Prostate gland (tissue), 2 donors: ENCODE measurements around the gene STYK1.

Experiments used
- POLR2AphosphoS5 ChIP-seq: sonication (generic); formaldehyde crosslinking; IDR thresholded peaks from one replicate; pipeline ENCODE4 v1.6.1; 2017; ENCODE audit warnings: antibody characterized with exemption
- TF ChIP-seq, protein P1 (sequence below), 4 experiments: fragments of 200-600 bp in 2 of 4; fragments of 450-650 bp in 2 of 4; sonication (generic) in 2 of 4; IDR thresholded peaks; 1 replicate in 3 of 4; 2 replicates in 1 of 4; pipeline ENCODE4 v1.5.1; 2016 to 2019; ENCODE audit warnings: antibody characterized with exemption in 4 of 4, mild to moderate bottlenecking in 2 of 4, moderate library complexity in 2 of 4

DNA sequence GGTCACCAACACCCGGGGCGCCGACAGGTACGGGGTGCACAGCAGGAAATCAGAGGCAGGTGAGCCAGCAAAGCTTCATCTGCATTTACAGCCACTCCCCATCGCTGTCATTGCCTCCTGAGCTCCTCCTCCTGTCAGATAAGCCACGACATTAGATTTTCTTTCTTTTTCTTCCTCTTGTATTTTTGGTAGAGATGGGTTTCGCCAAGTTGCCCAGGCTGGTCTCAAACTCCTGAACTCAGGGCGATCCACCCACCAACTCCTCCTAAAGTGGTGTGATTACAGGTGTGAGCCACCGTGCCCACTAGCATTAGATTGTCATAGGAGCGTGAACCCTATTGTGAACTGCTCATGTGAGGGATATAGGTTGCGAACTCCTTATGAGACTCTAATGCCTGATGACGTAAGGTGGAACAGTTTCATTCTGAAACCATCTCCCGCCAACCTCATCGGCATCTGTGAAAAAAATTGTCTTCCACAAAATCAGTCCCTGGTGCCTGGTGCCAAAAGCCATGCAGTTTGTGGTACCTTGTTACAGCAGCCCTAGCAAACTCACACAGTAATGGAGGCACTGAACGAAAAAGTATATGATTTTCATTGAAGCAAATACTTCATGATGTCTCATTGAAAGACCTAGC, 1.5 kb downstream of the STYK1 start:
- TF ChIP-seq, protein P1, sequence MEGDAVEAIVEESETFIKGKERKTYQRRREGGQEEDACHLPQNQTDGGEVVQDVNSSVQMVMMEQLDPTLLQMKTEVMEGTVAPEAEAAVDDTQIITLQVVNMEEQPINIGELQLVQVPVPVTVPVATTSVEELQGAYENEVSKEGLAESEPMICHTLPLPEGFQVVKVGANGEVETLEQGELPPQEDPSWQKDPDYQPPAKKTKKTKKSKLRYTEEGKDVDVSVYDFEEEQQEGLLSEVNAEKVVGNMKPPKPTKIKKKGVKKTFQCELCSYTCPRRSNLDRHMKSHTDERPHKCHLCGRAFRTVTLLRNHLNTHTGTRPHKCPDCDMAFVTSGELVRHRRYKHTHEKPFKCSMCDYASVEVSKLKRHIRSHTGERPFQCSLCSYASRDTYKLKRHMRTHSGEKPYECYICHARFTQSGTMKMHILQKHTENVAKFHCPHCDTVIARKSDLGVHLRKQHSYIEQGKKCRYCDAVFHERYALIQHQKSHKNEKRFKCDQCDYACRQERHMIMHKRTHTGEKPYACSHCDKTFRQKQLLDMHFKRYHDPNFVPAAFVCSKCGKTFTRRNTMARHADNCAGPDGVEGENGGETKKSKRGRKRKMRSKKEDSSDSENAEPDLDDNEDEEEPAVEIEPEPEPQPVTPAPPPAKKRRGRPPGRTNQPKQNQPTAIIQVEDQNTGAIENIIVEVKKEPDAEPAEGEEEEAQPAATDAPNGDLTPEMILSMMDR (IDR thresholded peaks at IDR 0.05), result no peak
- TF ChIP-seq POLR2AphosphoS5, result no peak
